SU-DHL-6 (cell line): ENCODE data around the gene FAT1.

Experiments
- H2AFZ ChIP-seq: fragments of 200-600 bp; sonication (generic); 2 replicates; pipeline ENCODE4 v1.6.1; 2014; ENCODE audit warnings: low read depth, mild to moderate bottlenecking, moderate library complexity, mixed read lengths, antibody characterized with exemption, low read length; ENCODE audit not compliant: severe bottlenecking
- H3F3A ChIP-seq: fragments of 200-600 bp; shearing (Covaris generic); 2 replicates; pipeline ENCODE4 v1.6.0; 2016; ENCODE audit warnings: antibody characterized with exemption, mild to moderate bottlenecking; ENCODE audit not compliant: insufficient read depth
- H3K27ac ChIP-seq: fragments of 200-600 bp; sonication (generic); 2 replicates; pipeline ENCODE4 v1.5.1; 2016; ENCODE audit warnings: low read depth, mild to moderate bottlenecking, low read length, moderate library complexity, mixed read lengths
- H3K27me3 ChIP-seq: fragments of 200-600 bp; sonication (generic), shearing (Covaris generic); 2 replicates; pipeline ENCODE4 v1.6.0; 2014; ENCODE audit warnings: mild to moderate bottlenecking, low read length
- H3K36me3 ChIP-seq: fragments of 200-600 bp; sonication (generic); 2 replicates; pipeline ENCODE4 v1.6.1; 2014; ENCODE audit warnings: mild to moderate bottlenecking, low read length, mixed read lengths
- H3K4me2 ChIP-seq: fragments of 300-600, 200-600 bp; shearing (Covaris generic), sonication (generic); 2 replicates; pipeline ENCODE4 v1.6.0; 2014; ENCODE audit warnings: low read length, low read depth, mild to moderate bottlenecking; ENCODE audit not compliant: poor library complexity, severe bottlenecking
- H3K4me3 ChIP-seq: fragments of 200-600 bp; sonication (generic); 2 replicates; pipeline ENCODE4 v1.5.1; 2014; ENCODE audit warnings: antibody characterized with exemption, low read length, mild to moderate bottlenecking, mixed read lengths; ENCODE audit not compliant: insufficient read depth, poor library complexity, severe bottlenecking
- H3K79me2 ChIP-seq: fragments of 200-600 bp; sonication (generic); 2 replicates; pipeline ENCODE4 v1.6.1; 2014; ENCODE audit warnings: mild to moderate bottlenecking, low read length, moderate library complexity; ENCODE audit not compliant: insufficient read depth
- H3K9ac ChIP-seq: fragments of 200-600 bp; sonication (generic); 2 replicates; pipeline ENCODE4 v1.7.0; 2014; ENCODE audit warnings: mild to moderate bottlenecking, low read length
- H3K9me2 ChIP-seq: fragments of 200-600 bp; sonication (generic); replicated peaks from 2 replicates; pipeline ENCODE4 v1.6.1; 2014; ENCODE audit warnings: low read length; ENCODE audit not compliant: insufficient read depth
- H3K9me3 ChIP-seq: fragments of 200-600 bp; sonication (generic); 2 replicates; pipeline ENCODE4 v1.6.1; 2014; ENCODE audit warnings: low read length, mixed read lengths; ENCODE audit not compliant: insufficient read depth
- H4K20me1 ChIP-seq: fragments of 200-600 bp; sonication (generic); 2 replicates; pipeline ENCODE4 v1.6.1; 2014; ENCODE audit warnings: low read depth, mild to moderate bottlenecking, antibody characterized with exemption, low read length, moderate library complexity, mixed read lengths
- EZH2phosphoT487 ChIP-seq: fragments of 200-600 bp; sonication (generic), shearing (Covaris generic); conservative IDR thresholded peaks from 2 replicates; pipeline ENCODE4 v1.6.1; 2018; ENCODE audit warnings: mild to moderate bottlenecking, antibody characterized with exemption, low read length, moderate library complexity, mixed read lengths
- TF ChIP-seq, protein P1 (sequence below): fragments of 200-600 bp; sonication (generic); IDR thresholded peaks from one replicate; pipeline ENCODE4 v1.5.1; 2017; ENCODE audit warnings: antibody characterized with exemption, mild to moderate bottlenecking, low read length, moderate library complexity; ENCODE audit not compliant: insufficient read depth, poor library complexity, severe bottlenecking

The FAT1 gene

GRCh38 chr4:186728631-186729271, 5.1 kb upstream of the FAT1 start:
- H3K27me3 ChIP-seq, result no peaks in the 10 kb centered on the region
- no peaks in the 10 kb centered on the region for H3F3A ChIP-seq
- H4K20me1 ChIP-seq, result no peaks in the 10 kb centered on the region
- H3K27ac ChIP-seq, result no peak overlapping the region
- no peaks in the 10 kb centered on the region for H3K9me2 ChIP-seq
- no peaks in the 10 kb centered on the region for H3K9me3 ChIP-seq
- no peak overlapping the region for H3K9ac ChIP-seq
- H2AFZ ChIP-seq, result no peak overlapping the region
- no peak for TF ChIP-seq EZH2phosphoT487
- TF ChIP-seq, protein P1, sequence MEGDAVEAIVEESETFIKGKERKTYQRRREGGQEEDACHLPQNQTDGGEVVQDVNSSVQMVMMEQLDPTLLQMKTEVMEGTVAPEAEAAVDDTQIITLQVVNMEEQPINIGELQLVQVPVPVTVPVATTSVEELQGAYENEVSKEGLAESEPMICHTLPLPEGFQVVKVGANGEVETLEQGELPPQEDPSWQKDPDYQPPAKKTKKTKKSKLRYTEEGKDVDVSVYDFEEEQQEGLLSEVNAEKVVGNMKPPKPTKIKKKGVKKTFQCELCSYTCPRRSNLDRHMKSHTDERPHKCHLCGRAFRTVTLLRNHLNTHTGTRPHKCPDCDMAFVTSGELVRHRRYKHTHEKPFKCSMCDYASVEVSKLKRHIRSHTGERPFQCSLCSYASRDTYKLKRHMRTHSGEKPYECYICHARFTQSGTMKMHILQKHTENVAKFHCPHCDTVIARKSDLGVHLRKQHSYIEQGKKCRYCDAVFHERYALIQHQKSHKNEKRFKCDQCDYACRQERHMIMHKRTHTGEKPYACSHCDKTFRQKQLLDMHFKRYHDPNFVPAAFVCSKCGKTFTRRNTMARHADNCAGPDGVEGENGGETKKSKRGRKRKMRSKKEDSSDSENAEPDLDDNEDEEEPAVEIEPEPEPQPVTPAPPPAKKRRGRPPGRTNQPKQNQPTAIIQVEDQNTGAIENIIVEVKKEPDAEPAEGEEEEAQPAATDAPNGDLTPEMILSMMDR, result no peak
- no peak overlapping the region for H3K4me2 ChIP-seq
- H3K4me3 ChIP-seq, result no peak overlapping the region
- no peaks in the 10 kb centered on the region for H3K36me3 ChIP-seq
- no peaks in the 10 kb centered on the region for H3K79me2 ChIP-seq

DNA sequence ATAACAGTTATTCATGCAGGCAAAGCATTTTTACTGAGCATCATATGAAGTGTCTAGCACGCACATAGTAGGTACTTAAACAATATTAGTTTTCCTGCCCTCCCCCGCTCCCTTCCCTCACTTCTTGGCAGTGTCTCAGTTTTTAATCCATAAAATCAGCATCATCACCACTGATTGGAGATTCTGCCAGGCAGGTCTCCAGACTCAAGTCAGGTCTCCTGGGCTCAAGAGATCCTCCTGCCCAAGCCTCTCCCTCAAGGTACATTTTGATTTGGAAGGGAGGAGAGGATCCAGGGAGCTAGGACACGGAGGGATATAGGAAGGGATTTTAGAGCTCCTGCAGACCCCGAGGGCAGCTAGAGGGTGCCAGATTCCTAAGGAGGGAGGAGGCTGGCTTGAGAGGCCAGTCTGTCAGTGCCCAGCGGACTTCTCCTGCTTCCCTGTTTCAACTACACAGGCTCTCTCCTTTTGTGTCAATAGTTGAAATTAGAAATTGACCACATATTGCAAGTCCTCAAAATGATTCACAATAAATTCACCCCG, 4.4 kb upstream of the FAT1 start:
- Histone ChIP-seq H3K27me3 (no peaks in the 10 kb centered on the region), H3K4me3 (no peak overlapping the region), H3K4me2 (no peak overlapping the region), H3K9me3 (no peaks in the 10 kb centered on the region), H2AFZ (no peak overlapping the region), H3K27ac (no peak overlapping the region), H3K36me3 (no peaks in the 10 kb centered on the region), H3K9ac (no peak overlapping the region), H3K79me2 (no peaks in the 10 kb centered on the region), H3K9me2 (no peaks in the 10 kb centered on the region), H3F3A (no peaks in the 10 kb centered on the region), H4K20me1 (no peaks in the 10 kb centered on the region)
- TF ChIP-seq, protein P1, result no peak
- TF ChIP-seq EZH2phosphoT487, result no peak

- Histone ChIP-seq H3K9me3 (no peaks in the 10 kb centered on the region), H3K27me3 (no peaks in the 10 kb centered on the region), H4K20me1 (no peaks in the 10 kb centered on the region), H3K27ac (no peak overlapping the region), H3K9ac (no peak overlapping the region), H3K36me3 (no peaks in the 10 kb centered on the region), H3F3A (no peaks in the 10 kb centered on the region), H3K4me2 (no peak overlapping the region), H3K4me3 (no peak overlapping the region), H3K9me2 (no peaks in the 10 kb centered on the region), H3K79me2 (no peaks in the 10 kb centered on the region), H2AFZ (no peak overlapping the region)
- no peak for TF ChIP-seq EZH2phosphoT487
- TF ChIP-seq, protein P1, result no peak
These were observed 3.7 kb upstream of the FAT1 start for GRCh38 chr4:186727169-186727976.
